ENCODE data around the gene GNG12.
A peak's percentile ranks its signal among the peaks of the same experiment; 100 is the strongest.

GNG12 gene

DNA sequence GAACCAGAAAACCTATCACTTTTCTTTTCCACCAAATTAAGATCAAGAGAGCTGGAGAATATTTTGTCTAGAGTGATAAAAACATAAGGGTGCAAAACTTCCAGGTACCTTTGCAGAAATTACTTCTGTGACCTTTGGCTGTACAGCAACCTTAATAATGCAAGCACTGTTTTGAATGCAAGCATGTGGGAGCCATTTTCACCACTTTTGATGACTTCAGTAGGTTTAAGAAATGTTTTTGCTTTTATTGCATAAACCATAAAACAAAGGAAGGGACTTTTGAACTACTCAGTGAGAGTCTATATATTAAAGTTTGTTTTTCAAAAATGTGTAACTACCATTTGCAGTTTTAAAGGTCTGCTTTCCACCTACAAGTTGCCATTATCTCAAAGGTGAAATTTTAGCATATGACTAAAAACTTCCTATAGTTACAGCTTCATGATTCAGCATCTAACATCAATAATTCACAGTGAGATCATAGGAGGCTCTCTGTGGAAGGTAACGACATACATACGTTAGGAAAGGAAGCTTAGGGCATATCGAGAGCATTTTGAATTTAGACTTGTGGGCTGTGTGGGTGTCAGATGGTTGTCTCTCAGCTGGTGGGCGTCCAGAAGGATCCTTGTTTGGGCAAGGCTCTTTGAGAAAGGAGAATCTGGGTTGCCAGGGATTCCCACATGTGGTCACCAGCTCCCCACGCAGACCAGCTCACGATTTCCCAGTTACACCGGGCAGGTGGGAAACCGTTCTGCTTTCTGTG is 149.3 kb downstream of the GNG12 start:
- Histone ChIP-seq H3K4me3 (ENCODE audit: low read length in 2 of 2) (peak overlapping the region; percentile 52 to 70), H3K4me1 (ENCODE audit: control insufficient read depth in 2 of 2, insufficient read depth in 2 of 2, low read length in 2 of 2) (peaks cover 18 to 31% of the 10 kb centered on the region in 2 donors)

DNA sequence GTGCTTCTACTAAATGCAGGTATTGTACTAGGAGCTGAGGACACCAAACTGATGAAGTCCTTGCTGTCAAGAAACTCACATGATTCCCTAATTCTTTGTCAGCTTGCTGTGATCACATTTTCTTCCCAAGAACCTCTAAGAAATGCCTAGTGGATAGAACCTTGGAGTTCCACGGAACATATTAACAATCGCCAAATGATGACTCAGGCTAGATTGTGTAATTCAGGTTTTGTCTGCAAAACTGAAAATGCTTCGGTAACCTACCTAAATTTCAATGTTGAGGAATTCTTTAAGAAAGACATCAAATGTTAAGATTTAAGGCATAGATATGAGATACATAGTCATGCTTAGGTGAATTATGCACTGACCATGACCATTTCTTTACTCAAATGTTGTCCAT is 150.0 kb downstream of the GNG12 start:
- H3K27ac ChIP-seq (ENCODE audit: low read depth in 2 of 2, low read length in 2 of 2): no peak overlapping the region

More for the DNA sequence above, 149.3 kb downstream of the GNG12 start:
- Histone ChIP-seq H3K27me3 (ENCODE audit: control insufficient read depth in 2 of 2, insufficient read depth in 2 of 2, low read length in 2 of 2) (no peaks in the 10 kb centered on the region), H3K9ac (ENCODE audit: low read depth in 1 of 2, low read length in 2 of 2) (peak overlapping the region; percentile 24 to 47), H3K9me3 (ENCODE audit: control insufficient read depth in 2 of 2, low read length in 2 of 2) (no peaks in the 10 kb centered on the region), H3K36me3 (ENCODE audit: control insufficient read depth in 2 of 2, insufficient read depth in 2 of 2, low read length in 2 of 2) (peaks cover 8 to 10% of the 10 kb centered on the region in 2 donors), H3K27ac (ENCODE audit: low read depth in 2 of 2, low read length in 2 of 2) (peak overlapping the region; percentile 65 to 94)

DNA sequence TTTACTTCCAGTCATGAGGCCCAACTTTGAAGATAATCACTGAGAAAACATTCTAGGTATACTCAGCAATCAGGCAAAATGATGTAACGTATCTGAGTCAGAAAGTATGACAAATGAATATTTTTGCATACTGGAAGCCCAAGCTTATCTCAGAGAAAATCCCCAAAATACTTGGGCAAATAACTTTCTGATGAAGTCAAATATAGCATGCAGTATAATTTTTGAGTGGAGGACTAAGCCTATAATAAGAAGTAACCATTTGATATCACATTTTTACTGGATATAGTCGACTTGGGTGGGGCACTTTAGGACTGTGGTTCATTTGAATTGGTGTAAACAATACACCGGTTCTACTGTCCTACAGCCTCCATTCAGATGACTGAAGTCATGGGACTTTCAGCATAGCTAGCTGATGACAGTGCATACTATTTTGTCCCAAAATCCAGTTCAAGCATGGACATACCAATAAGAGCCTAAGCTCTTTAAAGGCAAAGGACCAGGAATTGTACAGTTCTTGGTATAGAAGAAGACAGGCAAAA is 150.5 kb downstream of the GNG12 start:
- H3K4me3 ChIP-seq (ENCODE audit: low read length in 2 of 2): no peak overlapping the region
- no peak overlapping the region for H3K9ac ChIP-seq (ENCODE audit: low read depth in 1 of 2, low read length in 2 of 2)
- H3K27me3 ChIP-seq (ENCODE audit: control insufficient read depth in 2 of 2, insufficient read depth in 2 of 2, low read length in 2 of 2): no peaks in the 10 kb centered on the region
- H3K4me1 ChIP-seq (ENCODE audit: control insufficient read depth in 2 of 2, insufficient read depth in 2 of 2, low read length in 2 of 2): peaks cover 18 to 22% of the 10 kb centered on the region in 2 donors
- H3K9me3 ChIP-seq (ENCODE audit: control insufficient read depth in 2 of 2, low read length in 2 of 2): no peaks in the 10 kb centered on the region
- peaks cover under 1 to 2% of the 10 kb centered on the region in 2 donors for H3K36me3 ChIP-seq (ENCODE audit: control insufficient read depth in 2 of 2, insufficient read depth in 2 of 2, low read length in 2 of 2)
- H3K27ac ChIP-seq (ENCODE audit: low read depth in 2 of 2, low read length in 2 of 2): no peak overlapping the region

More for the DNA sequence above, 150.0 kb downstream of the GNG12 start:
- Histone ChIP-seq H3K4me3 (ENCODE audit: low read length in 2 of 2) (no peak overlapping the region), H3K9me3 (ENCODE audit: control insufficient read depth in 2 of 2, low read length in 2 of 2) (no peaks in the 10 kb centered on the region), H3K4me1 (ENCODE audit: control insufficient read depth in 2 of 2, insufficient read depth in 2 of 2, low read length in 2 of 2) (peaks cover 18 to 26% of the 10 kb centered on the region in 2 donors), H3K27me3 (ENCODE audit: control insufficient read depth in 2 of 2, insufficient read depth in 2 of 2, low read length in 2 of 2) (no peaks in the 10 kb centered on the region), H3K36me3 (ENCODE audit: control insufficient read depth in 2 of 2, insufficient read depth in 2 of 2, low read length in 2 of 2) (peaks cover 2 to 4% of the 10 kb centered on the region in 2 donors), H3K9ac (ENCODE audit: low read depth in 1 of 2, low read length in 2 of 2) (no peak overlapping the region)

DNA sequence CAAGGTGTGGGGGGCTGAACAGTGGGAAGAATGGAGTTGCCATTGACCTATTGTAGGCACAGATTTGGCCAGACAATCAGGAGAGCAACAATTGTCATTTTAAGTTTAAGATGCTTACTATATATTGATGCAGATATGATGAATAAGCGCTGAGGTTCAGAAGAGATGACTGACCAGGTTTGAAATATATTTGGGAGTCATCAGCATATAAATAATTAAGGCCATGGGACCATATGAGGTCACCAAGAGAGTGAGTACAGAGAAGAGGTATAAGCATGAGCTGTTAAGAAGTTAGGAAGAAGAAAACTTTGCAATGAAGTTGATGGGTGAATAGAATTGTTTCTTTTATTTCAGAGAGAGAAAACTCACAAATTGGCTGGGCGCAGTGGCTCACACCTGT is 152.8 kb downstream of the GNG12 start:
- Histone ChIP-seq H3K36me3 (ENCODE audit: control insufficient read depth in 2 of 2, insufficient read depth in 2 of 2, low read length in 2 of 2) (no peaks in the 10 kb centered on the region), H3K9me3 (ENCODE audit: control insufficient read depth in 2 of 2, low read length in 2 of 2) (no peaks in the 10 kb centered on the region)

DNA sequence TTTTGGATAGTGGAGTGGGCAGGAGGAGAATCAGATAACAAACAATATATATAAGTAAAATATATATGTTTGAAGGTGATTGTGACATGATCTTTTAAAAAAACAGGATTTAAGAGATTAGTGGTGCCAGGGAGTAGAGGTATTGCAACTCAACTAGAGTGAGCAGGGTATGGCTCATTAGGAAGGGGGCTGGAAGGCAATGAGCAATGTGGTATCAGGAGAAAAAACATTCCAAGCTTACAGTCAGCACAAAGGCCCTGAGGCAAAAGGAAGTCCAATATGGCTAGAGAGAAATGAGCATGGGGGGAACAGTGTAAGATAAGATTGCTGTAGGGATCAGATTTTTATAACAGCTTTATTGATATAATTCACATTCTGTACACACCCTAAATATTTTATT is 153.6 kb downstream of the GNG12 start:
- Histone ChIP-seq H3K4me3 (ENCODE audit: low read length in 2 of 2) (no peak overlapping the region), H3K27me3 (ENCODE audit: control insufficient read depth in 2 of 2, insufficient read depth in 2 of 2, low read length in 2 of 2) (no peaks in the 10 kb centered on the region), H3K9me3 (ENCODE audit: control insufficient read depth in 2 of 2, low read length in 2 of 2) (no peaks in the 10 kb centered on the region), H3K36me3 (ENCODE audit: control insufficient read depth in 2 of 2, insufficient read depth in 2 of 2, low read length in 2 of 2) (no peaks in the 10 kb centered on the region), H3K4me1 (ENCODE audit: control insufficient read depth in 2 of 2, insufficient read depth in 2 of 2, low read length in 2 of 2) (peaks cover 11 to 18% of the 10 kb centered on the region in 2 donors), H3K27ac (ENCODE audit: low read depth in 2 of 2, low read length in 2 of 2) (no peak overlapping the region), H3K9ac (ENCODE audit: low read depth in 1 of 2, low read length in 2 of 2) (no peak overlapping the region)

More for the DNA sequence above, 152.8 kb downstream of the GNG12 start:
- Histone ChIP-seq H3K27me3 (ENCODE audit: control insufficient read depth in 2 of 2, insufficient read depth in 2 of 2, low read length in 2 of 2) (no peaks in the 10 kb centered on the region), H3K4me3 (ENCODE audit: low read length in 2 of 2) (no peak overlapping the region), H3K27ac (ENCODE audit: low read depth in 2 of 2, low read length in 2 of 2) (no peak overlapping the region), H3K9ac (ENCODE audit: low read depth in 1 of 2, low read length in 2 of 2) (no peak overlapping the region), H3K4me1 (ENCODE audit: control insufficient read depth in 2 of 2, insufficient read depth in 2 of 2, low read length in 2 of 2) (peaks cover 9 to 18% of the 10 kb centered on the region in 2 donors)

DNA sequence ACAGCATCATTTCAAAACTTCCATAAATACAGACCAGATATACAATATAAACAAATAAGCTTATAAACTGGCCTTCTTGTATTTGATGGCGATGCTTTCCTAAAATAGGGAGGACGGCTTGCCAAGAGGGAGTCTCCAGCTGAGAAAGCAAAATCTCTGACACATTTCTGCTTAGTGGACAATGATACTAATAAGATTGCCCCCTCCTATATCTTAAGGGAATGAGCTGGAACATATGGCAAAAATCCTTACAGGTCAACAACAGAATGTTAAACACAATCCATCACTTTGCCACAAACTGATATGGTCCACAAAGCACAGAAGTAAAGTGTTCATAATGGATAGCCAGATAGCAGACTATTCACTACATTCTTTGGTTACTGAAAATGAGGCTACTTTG is 155.3 kb downstream of the GNG12 start:
- Histone ChIP-seq H3K27ac (ENCODE audit: low read depth in 2 of 2, low read length in 2 of 2) (no peak overlapping the region), H3K4me3 (ENCODE audit: low read length in 2 of 2) (no peak overlapping the region), H3K9ac (ENCODE audit: low read depth in 1 of 2, low read length in 2 of 2) (no peak overlapping the region), H3K9me3 (ENCODE audit: control insufficient read depth in 2 of 2, low read length in 2 of 2) (no peaks in the 10 kb centered on the region), H3K36me3 (ENCODE audit: control insufficient read depth in 2 of 2, insufficient read depth in 2 of 2, low read length in 2 of 2) (no peaks in the 10 kb centered on the region), H3K4me1 (ENCODE audit: control insufficient read depth in 2 of 2, insufficient read depth in 2 of 2, low read length in 2 of 2) (peaks cover 2 to 6% of the 10 kb centered on the region in 2 donors), H3K27me3 (ENCODE audit: control insufficient read depth in 2 of 2, insufficient read depth in 2 of 2, low read length in 2 of 2) (no peaks in the 10 kb centered on the region)

DNA sequence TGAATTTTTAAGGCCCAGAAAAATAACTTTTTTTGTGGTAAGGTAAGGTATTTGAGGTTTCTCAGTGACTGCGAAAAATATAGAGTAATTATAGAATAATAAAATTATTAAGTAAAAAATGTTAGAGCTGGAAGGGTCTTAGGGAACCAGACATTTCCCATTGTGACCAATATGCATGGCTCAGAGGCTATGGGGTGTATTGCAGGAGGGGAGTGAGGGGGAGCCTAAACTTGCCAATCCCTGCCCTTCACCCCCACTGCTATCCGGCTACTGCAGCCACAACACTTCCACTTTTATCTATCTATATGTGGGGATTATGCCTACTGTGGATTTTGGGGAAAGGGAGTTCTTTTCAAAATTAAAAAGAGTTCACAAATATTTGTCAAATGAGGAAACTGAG is 155.9 kb downstream of the GNG12 start:
- Histone ChIP-seq H3K36me3 (ENCODE audit: control insufficient read depth in 2 of 2, insufficient read depth in 2 of 2, low read length in 2 of 2) (no peaks in the 10 kb centered on the region), H3K27ac (ENCODE audit: low read depth in 2 of 2, low read length in 2 of 2) (no peak overlapping the region), H3K4me3 (ENCODE audit: low read length in 2 of 2) (no peak overlapping the region), H3K9me3 (ENCODE audit: control insufficient read depth in 2 of 2, low read length in 2 of 2) (no peaks in the 10 kb centered on the region), H3K27me3 (ENCODE audit: control insufficient read depth in 2 of 2, insufficient read depth in 2 of 2, low read length in 2 of 2) (no peaks in the 10 kb centered on the region), H3K4me1 (ENCODE audit: control insufficient read depth in 2 of 2, insufficient read depth in 2 of 2, low read length in 2 of 2) (peaks cover 2 to 6% of the 10 kb centered on the region in 2 donors), H3K9ac (ENCODE audit: low read depth in 1 of 2, low read length in 2 of 2) (no peak overlapping the region)

DNA sequence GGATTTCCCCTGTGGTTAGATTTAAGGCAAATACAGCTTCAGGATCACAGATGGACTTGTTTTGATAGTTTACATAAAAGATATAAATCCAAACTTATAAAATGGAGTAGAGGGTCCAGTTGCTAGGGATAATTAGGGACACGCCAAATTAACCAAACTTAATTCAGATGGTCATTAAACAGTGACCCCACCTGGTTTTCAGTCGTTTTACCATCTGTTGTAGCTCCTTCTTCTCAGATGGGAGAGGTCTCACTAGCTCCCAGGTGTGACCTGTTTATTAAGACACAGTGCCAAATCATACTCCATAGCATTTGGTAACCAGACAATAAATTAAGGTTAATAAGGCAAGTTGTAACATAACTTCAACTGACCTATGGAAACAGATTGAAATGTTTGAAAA is 156.3 kb downstream of the GNG12 start:
- Histone ChIP-seq H3K4me3 (ENCODE audit: low read length in 2 of 2) (no peak overlapping the region), H3K4me1 (ENCODE audit: control insufficient read depth in 2 of 2, insufficient read depth in 2 of 2, low read length in 2 of 2) (peaks cover 2 to 6% of the 10 kb centered on the region in 2 donors), H3K27ac (ENCODE audit: low read depth in 2 of 2, low read length in 2 of 2) (no peak overlapping the region), H3K27me3 (ENCODE audit: control insufficient read depth in 2 of 2, insufficient read depth in 2 of 2, low read length in 2 of 2) (no peaks in the 10 kb centered on the region), H3K9ac (ENCODE audit: low read depth in 1 of 2, low read length in 2 of 2) (no peak overlapping the region), H3K9me3 (ENCODE audit: control insufficient read depth in 2 of 2, low read length in 2 of 2) (no peaks in the 10 kb centered on the region), H3K36me3 (ENCODE audit: control insufficient read depth in 2 of 2, insufficient read depth in 2 of 2, low read length in 2 of 2) (no peaks in the 10 kb centered on the region)

DNA sequence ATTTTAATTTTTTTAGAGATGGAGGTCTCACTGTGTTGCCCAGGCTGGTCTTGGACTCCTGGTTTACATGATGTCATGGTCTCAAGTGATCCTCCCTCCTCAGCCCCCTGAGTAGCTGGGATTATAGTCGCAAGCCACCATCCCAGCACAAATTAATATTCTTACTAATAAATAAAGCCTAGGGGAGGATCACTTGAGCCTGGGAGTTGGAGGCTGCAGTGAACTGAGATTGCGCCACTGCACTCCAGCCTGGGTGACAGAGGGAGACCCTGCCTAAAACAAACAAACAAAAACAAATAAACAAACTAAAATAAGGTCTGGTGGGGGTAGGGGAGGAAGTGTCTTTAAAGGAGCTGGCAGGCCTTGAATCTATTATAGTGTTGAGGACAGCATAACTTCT is 157.0 kb downstream of the GNG12 start:
- Histone ChIP-seq H3K9ac (ENCODE audit: low read depth in 1 of 2, low read length in 2 of 2) (no peak overlapping the region), H3K27me3 (ENCODE audit: control insufficient read depth in 2 of 2, insufficient read depth in 2 of 2, low read length in 2 of 2) (no peaks in the 10 kb centered on the region), H3K27ac (ENCODE audit: low read depth in 2 of 2, low read length in 2 of 2) (no peak overlapping the region), H3K4me3 (ENCODE audit: low read length in 2 of 2) (no peak overlapping the region), H3K9me3 (ENCODE audit: control insufficient read depth in 2 of 2, low read length in 2 of 2) (no peaks in the 10 kb centered on the region), H3K36me3 (ENCODE audit: control insufficient read depth in 2 of 2, insufficient read depth in 2 of 2, low read length in 2 of 2) (no peaks in the 10 kb centered on the region), H3K4me1 (ENCODE audit: control insufficient read depth in 2 of 2, insufficient read depth in 2 of 2, low read length in 2 of 2) (peaks cover 2 to 6% of the 10 kb centered on the region in 2 donors)

DNA sequence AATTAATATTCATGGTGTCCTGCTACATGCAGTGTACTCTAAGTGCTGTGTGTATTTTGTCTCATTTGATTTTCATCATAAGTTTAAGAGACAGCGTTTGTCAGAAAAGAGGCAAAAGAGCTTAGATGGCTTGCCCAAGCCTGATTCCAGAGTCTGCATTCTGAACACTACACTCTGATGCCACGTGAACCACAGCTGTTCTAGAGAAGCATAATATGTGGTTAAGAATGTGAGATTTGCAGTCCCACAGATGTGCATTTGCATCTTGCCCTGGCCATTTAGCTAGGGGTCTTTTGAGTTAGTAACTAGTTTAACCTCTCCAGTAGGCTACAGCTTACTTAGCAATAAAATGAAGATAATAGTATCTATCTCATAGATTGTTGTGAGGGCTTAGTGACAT is 157.5 kb downstream of the GNG12 start:
- Histone ChIP-seq H3K4me1 (ENCODE audit: control insufficient read depth in 2 of 2, insufficient read depth in 2 of 2, low read length in 2 of 2) (peaks cover 2 to 6% of the 10 kb centered on the region in 2 donors), H3K36me3 (ENCODE audit: control insufficient read depth in 2 of 2, insufficient read depth in 2 of 2, low read length in 2 of 2) (no peaks in the 10 kb centered on the region), H3K9ac (ENCODE audit: low read depth in 1 of 2, low read length in 2 of 2) (no peak overlapping the region), H3K4me3 (ENCODE audit: low read length in 2 of 2) (no peak overlapping the region), H3K9me3 (ENCODE audit: control insufficient read depth in 2 of 2, low read length in 2 of 2) (no peaks in the 10 kb centered on the region), H3K27ac (ENCODE audit: low read depth in 2 of 2, low read length in 2 of 2) (no peak overlapping the region), H3K27me3 (ENCODE audit: control insufficient read depth in 2 of 2, insufficient read depth in 2 of 2, low read length in 2 of 2) (no peaks in the 10 kb centered on the region)

Measured in mucosa of rectum (tissue), 2 donors.